ENCODE results near the gene TAS2R9. TPM values are rescaled to one million over a fixed set of nuclear protein-coding genes. Genes with fewer than 3 reads are reported as not detected.
A peak's percentile ranks its signal among the peaks of the same experiment; 100 is the strongest.

Gene TAS2R9
- total RNA-seq, 1 experiment from 2014 or later = not detected

- Mint-ChIP-seq H3K27ac (peak within 1 kb of the TSS; percentile 1 to 40 (median 11); a peak in 5 of 7 replicates), H3K9me3 (no peaks in the 10 kb centered on the region), H3K36me3 (ENCODE audit: insufficient read depth in 1 of 3, low read depth in 3 of 3) (no peaks in the 10 kb centered on the region), H3K4me3 (peak within 1 kb of the TSS in 1 of 2 experiments; percentile 16; a peak in 1 of 5 replicates), H3K4me1 (peaks cover 13 to 20% of the 10 kb centered on the region in 2 experiments), H3K27me3 (ENCODE audit: low read depth) (no peaks in the 10 kb centered on the region)
- H3K23me2 ChIP-seq (ENCODE audit: insufficient read length, low read depth, low read length, poor library complexity, severe bottlenecking) = no peaks in the 10 kb centered on the region
- H2BK15ac ChIP-seq (ENCODE audit: low read depth, low read length) = no peak within 1 kb of the TSS
- peak within 1 kb of the TSS; percentile 2 for H3K4me2 ChIP-seq (ENCODE audit: insufficient read depth, insufficient read length, low read length)
- H4K91ac ChIP-seq (ENCODE audit: insufficient read length, low read depth, low read length) = no peak within 1 kb of the TSS
- no peak within 1 kb of the TSS for H3K14ac ChIP-seq (ENCODE audit: insufficient read depth, low read length)
- no peak within 1 kb of the TSS for H4K8ac ChIP-seq (replicated peaks; ENCODE audit: insufficient read length, low read depth, low read length)
- H3K27ac ChIP-seq (ENCODE audit: insufficient read length, low read depth, low read length) = no peak within 1 kb of the TSS
- H3T11ph ChIP-seq (ENCODE audit: low read length) = no peak within 1 kb of the TSS
- H3K4ac ChIP-seq (ENCODE audit: low read depth, low read length) = no peak within 1 kb of the TSS
- no peaks in the 10 kb centered on the region for H4K20me1 ChIP-seq (ENCODE audit: control insufficient read depth, insufficient read depth, insufficient read length)
- no peak within 1 kb of the TSS for H3K18ac ChIP-seq (ENCODE audit: insufficient read length, low read depth, low read length)
- WGBS (ENCODE audit: extremely low coverage, insufficient read length, low lambda C conversion rate) = no CpG with 5 or more reads among the region's 4 CpGs
- H2BK120ac ChIP-seq (ENCODE audit: low read depth, low read length, poor library complexity, severe bottlenecking) = no peak within 1 kb of the TSS
- H3K27me3 ChIP-seq (ENCODE audit: insufficient read depth, low read length) = no peaks in the 10 kb centered on the region
- H2AK5ac ChIP-seq (ENCODE audit: insufficient read length, low read length) = no peak within 1 kb of the TSS
- no peak for DNase-seq
- no peak within 1 kb of the TSS for H2BK20ac ChIP-seq (ENCODE audit: low read depth, low read length, poor library complexity, severe bottlenecking)
- H3K56ac ChIP-seq (ENCODE audit: insufficient read length, low read depth, low read length) = no peak within 1 kb of the TSS
- no peak within 1 kb of the TSS for H2BK5ac ChIP-seq (ENCODE audit: insufficient read length, low read length)
- no peak for TF ChIP-seq CTCF (conservative IDR thresholded peaks at IDR 0.05)
- no peak within 1 kb of the TSS for H3K23ac ChIP-seq (ENCODE audit: insufficient read length, low read depth, low read length)
- no peaks in the 10 kb centered on the region; the same call in 1 of the 2 replicates for H3K4me1 ChIP-seq (ENCODE audit: insufficient read depth, low read length)
- no peak within 1 kb of the TSS for H3K9ac ChIP-seq (ENCODE audit: extremely low read depth, insufficient read length, low read length)
- H4K5ac ChIP-seq (ENCODE audit: insufficient read length, low read depth, low read length) = no peak within 1 kb of the TSS
- no peaks in the 10 kb centered on the region for H3K79me1 ChIP-seq (ENCODE audit: insufficient read depth, low read depth, low read length, poor library complexity, severe bottlenecking)
- no peak within 1 kb of the TSS for H2AFZ ChIP-seq (ENCODE audit: low read length)
- no peaks in the 10 kb centered on the region for H3K79me2 ChIP-seq (ENCODE audit: insufficient read depth, low read length)
- no peaks in the 10 kb centered on the region for H3K9me3 ChIP-seq (ENCODE audit: control insufficient read depth, low read depth, low read length)
- no peak within 1 kb of the TSS for H2BK12ac ChIP-seq (ENCODE audit: insufficient read length, low read depth, low read length)
These were observed 7.4 kb downstream of the TAS2R9 start, which contains the start of gene TAS2R7 for GRCh38 chr12:10802587-10802986. TSS of gene TAS2R7 (minus strand) at chr12:10802627. CDS start at chr12:10802570, 57 bp downstream.

Measured in H9 (cell line).